GM18511 (cell line): ENCODE results near the gene KRTAP4-9.
"Not testable (repeated sequence)": the region's sequence is repeated elsewhere in the genome, so short reads cannot be mapped to it uniquely, and the experiment has no call there.

ENCODE experiments used
- ATAC-seq: cut with Tn5 transposase; IDR thresholded peaks from one replicate; pipeline ENCODE4 v1.9.1; 2021; ENCODE audit warnings: mild to moderate bottlenecking, moderate library complexity; ENCODE audit not compliant: unreplicated experiment

The KRTAP4-9 gene

DNA sequence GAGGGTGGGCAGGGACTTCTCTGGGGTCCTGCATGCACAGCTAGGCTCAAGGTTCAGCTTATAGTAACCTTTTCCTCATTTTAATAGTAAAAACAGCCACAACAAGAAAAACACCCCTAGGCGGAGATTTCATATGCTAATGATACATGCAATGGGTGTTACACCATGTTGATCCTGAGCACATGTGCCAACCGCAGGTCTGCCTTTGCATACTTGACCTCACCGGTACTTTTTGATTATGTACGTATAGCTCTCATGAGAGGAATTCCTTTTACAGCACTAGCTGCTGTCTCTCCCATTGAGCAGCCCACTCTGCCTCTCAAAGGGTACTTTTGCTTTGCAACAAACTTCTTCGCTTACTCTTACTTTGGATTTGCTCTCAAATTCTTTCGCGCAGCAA, 9.1 kb upstream of the KRTAP4-9 start:
- no peak for ATAC-seq

DNA sequence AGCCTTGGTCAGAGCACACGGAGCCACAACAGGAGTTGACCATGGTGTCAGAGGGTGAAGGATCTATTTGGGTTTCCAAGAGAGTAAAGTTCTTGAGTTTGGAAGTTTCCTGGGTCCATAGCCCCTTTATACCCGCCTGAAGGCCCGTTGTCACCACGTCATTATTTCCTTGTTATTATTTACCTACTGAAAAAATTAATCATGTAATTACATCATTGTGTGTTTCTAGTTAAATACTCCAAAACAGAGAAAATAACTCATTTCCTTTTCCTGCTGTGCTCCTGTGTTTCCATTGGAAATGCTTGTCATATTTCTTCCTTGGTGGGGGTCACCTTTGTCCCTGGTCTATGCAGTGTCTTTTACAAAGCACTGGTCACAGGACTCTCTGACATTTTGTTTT, 7.1 kb upstream of the KRTAP4-9 start, which contains the start of gene KRTAP4-8:
Gene KRTAP4-8 (minus strand): TSS at position 101 of the 400 bp plus-strand sequence. CDS start 58 bp downstream, at position 43.
- no peak for ATAC-seq

DNA sequence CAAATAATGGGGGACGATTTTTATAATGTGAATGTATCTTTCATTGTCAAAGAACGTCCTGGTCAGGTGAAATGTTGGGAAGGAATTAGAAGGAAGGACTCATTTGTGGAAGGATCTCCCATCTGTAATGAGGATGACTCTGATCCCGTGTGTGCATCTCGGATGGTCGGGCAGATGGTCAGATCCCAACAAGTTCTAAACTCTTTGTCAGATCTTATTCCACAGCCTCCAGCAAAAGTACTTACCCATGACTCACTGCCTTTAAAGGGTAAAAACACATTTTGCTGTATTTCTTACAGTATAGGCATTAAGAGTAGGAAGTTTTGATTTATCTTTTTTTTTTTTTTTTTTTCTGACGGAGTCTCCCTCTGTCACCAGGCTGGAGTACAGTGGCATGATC, 6.7 kb upstream of the KRTAP4-9 start:
- no peak for ATAC-seq

DNA sequence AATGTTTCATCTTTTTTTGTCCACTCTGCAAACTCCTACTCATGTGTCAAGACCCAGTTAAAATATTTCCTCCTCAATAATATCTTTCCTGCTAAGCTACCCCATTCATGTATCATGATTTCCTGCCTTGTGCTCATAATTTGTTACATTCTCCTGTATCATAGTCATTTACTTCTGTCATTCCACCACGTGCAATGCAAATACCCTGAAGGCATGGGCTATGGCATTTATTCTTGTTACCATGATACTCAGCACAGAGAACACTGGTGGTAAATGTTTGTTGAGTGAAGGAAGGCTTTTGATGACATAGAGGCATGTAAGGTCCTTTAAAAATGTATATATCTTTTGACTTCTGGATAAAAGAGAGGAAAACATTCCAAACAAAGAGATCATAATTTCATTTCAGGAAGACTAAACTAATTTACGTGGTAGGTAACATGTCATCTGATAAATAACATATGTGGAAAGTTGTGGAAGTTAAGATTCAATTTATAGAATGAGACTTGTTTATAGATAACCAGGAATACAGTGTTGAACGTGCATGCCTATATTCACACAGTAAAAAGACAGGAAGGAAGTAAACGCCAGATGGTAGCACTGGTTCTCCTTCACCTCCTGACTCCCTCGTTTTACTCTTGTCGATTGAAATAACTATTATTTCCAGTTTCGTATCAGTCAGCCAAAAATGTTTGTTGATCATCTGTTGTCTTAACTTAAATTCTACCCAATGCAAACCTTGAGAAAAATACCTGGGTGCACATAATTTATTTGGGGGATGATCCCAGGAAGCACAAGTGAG, 5.3 kb upstream of the KRTAP4-9 start:
- not testable (repeated sequence) for ATAC-seq

DNA sequence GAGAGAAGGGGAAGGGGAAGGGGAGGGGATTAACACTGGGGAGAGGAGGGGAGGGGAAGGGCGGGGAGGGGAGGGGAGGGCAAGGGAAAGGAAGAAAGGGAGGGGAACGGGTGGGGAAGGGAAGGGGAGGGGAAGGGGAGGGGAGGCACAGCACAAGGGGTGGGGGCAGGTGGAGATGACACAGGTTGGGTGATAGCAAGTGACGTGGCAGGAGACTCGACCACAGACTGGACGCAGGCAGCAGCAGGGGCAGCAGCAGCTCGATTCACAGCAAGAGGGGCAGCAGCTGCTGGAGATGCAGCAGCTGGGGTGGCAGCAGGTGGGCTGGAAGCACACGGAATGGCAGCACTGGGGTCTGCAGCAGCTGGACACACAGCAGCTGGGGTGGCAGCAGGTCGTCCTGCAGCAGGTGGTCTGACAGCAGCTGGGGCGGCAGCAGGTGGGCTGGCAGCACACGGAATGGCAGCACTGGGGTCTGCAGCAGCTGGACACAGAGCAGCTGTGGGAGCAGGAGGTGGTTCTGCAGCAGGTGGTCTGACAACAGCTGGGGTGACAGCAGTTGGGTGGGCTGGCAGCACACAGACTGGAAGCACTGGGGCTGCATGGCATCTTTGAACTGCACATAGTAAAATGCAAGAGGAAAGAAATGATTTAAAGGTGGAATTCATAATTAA, 3.5 kb upstream of the KRTAP4-9 start, which contains the start of gene KRTAP4-16:
Gene KRTAP4-16 (minus strand): TSS at position 624 of the 674 bp plus-strand sequence. CDS start 0 bp downstream, at position 624.
- ATAC-seq: no peak

DNA sequence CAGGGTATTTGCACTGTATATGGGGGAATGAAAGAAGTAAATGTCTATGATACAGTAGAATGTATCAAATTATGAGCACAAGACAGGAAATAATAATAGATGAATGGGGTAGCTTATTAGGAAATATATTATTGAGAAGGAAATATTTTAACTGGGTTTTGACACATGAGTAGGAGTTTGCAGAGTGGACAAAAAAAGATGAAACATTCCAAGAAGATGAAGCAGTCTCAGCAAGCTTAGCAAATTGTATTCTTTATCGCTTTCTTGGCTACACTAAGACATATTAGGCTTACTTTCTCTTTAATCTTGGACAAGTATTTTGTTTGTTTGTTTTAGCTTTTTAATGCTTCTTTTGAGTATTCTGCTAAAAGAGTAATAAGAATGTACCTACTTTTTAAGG, 1.3 kb upstream of the KRTAP4-9 start:
- no peak for ATAC-seq

DNA sequence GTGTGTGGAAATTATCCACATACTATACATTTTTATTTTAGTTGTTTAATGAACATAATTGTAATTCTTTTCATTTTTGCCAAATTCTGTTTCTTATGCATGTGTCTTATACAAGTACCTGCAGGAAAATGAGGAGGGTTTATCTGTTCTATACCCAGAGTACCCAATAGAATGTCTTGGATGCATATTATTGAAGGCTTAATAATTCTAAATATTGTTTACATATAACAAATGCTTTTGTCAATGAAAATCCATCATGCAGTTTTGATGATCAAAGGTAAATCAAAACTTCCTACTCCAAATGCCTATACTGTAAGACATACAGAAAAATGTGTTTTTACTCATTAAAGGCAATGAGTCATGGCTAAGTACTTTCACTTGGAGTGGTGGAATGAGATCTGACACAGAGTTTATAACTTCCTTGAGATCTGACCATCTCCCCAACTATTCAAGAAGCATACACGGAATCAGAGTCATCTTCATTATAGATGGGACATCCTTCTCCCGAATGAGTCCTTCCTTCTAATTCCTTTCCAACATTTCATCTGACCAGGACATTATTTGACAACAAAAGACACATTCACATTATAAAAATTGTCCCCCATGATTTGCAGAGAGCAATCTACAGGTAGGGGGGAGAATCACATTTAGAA, 677 bp upstream of the KRTAP4-9 start:
- not testable (repeated sequence) for ATAC-seq

DNA sequence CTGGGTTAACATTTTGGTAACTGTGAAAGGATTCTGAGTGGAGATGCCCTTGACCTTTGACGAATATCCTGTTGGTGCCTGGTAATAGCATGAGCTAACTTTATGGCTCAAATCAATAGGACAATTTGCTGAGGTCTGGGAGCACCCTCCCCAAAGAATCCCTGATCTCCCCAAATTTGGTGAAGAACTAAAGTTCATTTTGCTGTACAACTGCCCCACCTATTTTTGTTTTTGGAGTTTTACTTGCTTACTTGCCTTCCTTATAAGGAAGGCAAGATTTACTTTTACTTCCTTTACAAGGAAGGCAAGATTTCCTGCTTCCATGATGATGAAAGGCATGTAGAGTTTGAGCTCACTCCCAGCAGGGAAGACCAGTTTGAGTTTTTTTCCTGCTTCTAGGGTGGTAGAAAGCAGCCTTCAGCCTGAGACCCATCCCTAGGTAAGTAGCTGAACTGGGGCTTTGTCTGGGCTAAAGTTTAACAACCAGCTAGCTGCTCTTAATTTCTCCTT, 2.8 kb downstream of the KRTAP4-9 start:
- ATAC-seq: no peak

DNA sequence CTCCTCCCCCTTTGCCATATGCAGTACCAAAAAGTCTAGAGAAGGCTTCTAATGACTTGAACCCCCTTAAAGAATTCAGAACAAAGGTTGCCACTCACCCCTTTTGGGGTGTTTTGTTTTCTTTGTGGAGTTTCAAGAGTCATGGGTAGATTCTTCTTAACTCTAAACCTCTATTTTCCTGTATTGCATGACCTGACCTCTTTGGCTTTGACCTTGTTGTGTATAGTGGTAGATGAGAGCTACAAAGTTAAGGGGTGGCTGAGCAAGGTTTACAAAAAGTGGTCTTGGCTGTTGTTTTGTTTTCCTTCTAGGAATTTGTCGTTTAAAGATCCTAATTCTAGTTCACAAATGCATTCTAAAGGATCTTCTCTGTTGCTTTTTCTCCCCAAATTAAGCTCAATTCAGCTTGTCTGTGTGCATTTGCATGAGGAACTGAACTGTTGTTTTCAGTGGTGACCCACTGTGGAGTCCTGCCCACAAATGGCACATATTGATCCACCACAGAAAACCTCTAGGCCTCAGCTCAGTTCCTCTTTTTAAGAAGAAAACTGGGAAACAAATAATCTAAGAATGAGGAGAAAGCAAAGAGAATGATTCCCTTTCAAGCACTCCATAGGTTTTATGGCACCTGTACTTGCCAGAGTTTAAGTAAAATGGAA, 3.7 kb downstream of the KRTAP4-9 start:
- not testable (repeated sequence) for ATAC-seq

DNA sequence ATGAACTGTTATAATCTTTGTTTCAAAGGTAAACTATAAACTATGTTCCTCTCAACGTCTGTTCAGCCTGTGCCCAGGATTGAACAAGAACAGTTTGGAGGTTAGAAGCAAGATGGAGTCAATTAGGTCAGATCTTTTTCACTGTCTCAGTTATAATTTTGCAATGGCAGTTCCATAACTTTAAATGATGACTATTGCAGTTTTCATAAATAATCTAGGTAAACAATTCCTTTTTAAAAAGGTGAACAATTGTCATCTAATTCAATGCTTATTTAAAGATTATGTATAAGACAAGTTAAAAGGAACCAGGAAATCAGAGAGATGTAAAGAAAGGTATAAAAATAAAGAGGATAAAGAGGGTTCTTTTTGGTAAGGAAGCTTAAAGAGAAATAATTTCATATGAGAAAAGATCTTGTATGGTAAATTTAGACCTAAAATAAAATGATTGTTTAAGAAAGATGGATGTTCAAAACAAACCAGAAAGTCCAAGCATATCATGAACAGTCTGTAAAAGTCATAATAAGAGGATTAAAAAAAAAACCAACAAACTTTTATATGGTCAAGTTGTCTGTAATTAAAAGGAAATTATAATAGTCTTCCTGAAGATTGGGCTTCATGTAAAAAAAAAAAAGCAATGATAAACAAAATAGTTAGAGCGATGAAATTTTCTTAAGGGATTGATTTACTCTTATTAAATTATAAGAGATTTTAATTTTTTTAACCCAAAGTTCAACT, 6.1 kb downstream of the KRTAP4-9 start:
- ATAC-seq: no peak

DNA sequence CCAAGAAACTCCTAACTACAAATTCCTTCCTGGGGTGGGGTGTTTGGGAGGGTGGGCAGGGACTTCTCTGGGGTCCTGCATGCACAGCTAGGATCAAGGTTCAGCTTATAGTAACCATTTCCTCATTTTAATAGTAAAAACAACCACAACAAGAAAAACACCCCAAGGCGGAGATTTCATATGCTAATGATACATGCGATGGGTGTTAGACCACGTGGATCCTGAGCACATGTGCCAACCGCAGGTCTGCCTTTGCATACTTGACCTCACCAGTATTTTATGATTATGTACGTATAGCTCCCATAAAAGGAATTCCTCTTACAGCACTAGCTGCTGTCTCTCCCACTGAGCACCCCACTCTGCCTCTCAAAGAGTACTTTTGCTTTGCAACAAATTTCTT, 11.1 kb downstream of the KRTAP4-9 start:
- no peak for ATAC-seq

DNA sequence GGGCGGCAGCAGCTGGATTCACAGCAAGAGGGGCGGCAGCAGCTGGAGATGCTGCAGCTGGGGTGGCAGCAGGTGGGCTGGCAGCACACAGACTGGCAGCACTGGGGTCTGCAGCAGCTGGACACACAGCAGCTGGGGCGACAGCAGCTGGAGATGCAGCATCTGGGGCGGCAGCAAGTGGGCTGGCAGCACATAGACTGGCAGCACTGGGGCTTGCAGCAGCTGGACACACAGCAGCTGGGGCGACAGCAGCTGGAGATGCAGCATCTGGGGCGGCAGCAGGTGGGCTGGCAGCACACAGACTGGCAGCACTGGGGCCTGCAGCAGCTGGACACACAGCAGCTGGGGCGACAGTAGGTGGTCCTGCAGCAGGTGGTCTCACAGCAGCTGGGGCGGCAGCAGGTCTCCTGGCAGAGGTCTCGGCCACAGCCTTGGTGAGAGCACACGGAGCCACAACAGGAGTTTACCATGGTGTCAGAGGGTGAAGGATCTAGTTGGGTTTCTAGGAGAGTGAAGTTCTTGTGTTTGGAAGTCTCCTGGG, 12.7 kb downstream of the KRTAP4-9 start, which contains the start of gene KRTAP4-11:
Gene KRTAP4-11 (minus strand): TSS at position 528 of the 541 bp plus-strand sequence. CDS start 58 bp downstream, at position 470.
- ATAC-seq: not testable (repeated sequence)

DNA sequence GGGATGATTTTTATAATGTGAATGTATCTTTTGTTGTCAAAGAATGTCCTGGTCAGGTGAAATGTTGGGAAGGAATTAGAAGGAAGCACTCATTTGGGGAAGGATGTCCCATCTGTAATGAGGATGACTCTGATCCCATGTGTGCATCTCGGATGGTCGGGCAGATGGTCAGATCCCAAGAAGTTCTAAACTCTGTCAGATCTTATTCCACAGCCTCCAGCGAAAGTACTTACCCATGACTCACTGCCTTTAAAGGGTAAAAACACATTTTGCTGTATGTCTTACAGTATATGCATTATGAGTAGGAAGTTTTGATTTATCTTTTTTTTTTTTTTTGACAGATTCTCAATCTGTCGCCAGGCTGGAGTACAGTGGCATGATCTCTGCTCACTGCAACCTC, 13.5 kb downstream of the KRTAP4-9 start:
- no peak for ATAC-seq

DNA sequence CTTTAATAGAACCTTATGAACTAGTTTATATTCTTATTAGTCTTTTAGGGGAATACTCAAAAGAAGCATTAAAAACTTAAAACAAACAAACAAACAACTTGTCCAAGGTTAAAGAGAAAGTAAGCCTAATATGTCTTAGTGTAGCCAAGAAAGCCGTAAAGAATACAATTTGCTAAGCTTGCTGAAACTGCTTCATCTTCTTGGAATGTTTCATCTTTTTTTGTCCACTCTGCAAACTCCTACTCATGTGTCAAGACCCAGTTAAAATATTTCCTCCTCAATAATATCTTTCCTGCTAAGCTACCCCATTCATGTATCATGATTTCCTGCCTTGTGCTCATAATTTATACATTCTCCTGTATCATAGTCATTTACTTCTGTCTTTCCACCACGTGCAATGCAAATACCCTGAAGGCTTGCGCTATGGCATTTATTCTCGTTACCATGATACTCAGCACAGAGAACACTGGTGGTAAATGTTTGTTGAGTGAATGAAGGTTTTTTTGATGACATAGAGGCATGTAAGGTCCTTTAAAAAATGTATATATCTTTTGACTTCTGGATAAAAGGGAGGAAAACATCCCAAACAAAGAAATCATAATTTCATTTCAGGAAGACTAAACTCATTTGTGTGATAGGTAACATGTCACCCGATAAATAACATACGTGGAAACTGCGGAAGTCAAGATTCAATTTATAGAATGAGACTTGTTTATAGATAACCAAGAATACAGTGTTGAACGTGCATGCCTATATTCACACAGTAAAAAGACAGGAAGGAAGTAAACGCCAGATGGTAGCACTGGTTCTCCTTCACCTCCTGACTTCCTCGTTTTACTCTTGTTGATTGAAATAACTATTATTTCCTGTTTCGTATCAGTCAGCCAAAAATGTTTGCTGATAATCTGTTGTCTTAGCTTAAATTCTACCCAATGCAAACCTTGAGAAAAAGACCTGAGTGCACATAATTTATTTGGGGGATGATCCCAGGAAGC, 14.8 kb downstream of the KRTAP4-9 start:
- not testable (repeated sequence) for ATAC-seq

DNA sequence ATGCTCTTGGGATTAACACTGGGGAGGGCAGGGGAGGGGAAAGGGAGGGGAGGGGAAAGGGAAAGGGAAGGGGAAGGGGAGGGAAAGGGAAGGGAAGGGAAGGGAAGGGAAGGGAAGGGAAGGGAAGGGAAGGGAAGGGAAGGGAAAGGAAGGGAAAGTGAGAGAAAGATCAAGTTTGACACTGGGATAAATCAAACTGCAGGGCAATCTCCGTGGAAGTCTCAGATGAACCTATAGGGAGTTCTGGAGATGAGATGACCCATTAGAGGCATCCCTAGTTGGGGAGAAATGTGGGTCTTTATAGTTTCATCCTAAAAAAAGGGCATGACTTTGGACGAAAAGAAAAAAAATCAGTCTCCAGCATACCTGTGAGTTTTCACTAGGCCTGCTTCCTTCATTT, 16.6 kb downstream of the KRTAP4-9 start:
- ATAC-seq: no peak

DNA sequence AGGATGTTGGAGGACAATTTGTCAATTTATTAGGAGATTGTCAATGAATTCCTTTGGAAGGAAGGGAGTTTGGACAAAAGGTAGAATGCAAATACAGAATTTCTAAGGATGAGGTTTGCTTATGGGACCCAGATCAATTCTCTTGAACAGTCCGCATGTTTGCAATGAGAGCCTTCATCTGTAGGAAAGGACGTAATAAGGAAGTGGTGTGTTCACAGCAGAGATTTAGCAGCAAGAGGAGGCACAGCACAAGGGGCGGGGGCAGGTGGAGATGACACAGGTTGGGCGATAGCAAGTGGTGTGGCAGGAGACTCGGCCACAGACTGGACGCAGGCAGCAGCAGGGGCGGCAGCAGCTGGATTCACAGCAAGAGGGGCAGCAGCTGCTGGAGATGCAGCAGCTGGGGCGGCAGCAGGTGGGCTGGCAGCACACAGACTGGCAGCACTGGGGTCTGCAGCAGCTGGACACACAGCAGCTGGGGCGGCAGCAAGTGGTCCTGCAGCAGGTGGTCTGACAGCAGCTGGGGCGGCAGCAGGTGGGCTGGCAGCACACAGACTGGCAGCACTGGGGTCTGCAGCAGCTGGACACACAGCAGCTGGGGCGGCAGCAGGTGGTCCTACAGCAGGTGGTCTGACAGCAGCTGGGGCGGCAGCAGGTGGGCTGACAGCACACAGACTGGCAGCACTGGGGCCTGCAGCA, 18.3 kb downstream of the KRTAP4-9 start:
- ATAC-seq: not testable (repeated sequence)

DNA sequence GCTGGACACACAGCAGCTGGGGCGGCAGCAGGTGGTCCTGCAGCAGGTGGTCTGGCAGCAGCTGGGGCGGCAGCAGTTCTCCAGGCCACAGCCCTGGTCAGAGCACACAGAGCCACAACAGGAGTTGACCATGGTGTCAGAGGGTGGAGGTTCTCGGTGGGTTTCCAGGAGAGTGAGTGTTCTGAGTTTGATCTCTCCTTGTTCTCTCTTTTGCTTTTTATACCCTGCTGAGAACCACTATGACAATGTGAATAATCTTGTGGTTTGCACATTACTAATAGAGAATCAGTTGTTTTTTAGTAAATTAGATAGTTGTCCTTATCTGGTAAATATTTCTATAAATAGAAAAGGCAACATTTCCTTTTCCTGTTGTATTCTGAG, 18.8 kb downstream of the KRTAP4-9 start, which contains the start of gene KRTAP4-12:
Gene KRTAP4-12 (minus strand): TSS at position 192 of the 381 bp plus-strand sequence. CDS start 60 bp downstream, at position 132.
- ATAC-seq: not testable (repeated sequence)

DNA sequence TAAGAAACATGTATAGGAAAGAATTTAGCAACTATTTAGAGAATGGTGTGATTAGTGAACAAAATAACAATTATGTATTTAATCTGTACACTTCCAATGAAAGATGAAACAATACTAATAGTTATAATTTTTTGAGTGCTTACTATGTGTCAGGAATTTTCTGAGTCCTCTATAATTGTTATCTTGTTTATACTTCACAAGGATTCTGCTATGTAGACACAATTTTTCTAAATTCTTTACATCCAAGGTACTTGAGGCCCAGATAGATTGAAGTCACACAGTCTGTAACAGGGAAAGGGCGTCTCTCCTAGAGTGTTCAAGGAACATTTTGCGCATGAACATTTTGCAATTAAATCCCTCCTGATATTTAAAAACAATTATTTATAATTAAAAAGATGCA, 19.9 kb downstream of the KRTAP4-9 start:
- ATAC-seq: no peak
